HG03342 (cell line): ENCODE data around the gene COX7A2L.
"Not testable (repeated sequence)": the region's sequence is repeated elsewhere in the genome, so short reads cannot be mapped to it uniquely, and the experiment has no call there.

Source experiments
- ATAC-seq: cut with Tn5 transposase; IDR thresholded peaks from one replicate; pipeline ENCODE4 v1.9.1; 2021; ENCODE audit warnings: mild to moderate bottlenecking, moderate library complexity; ENCODE audit not compliant: unreplicated experiment

The COX7A2L gene

DNA sequence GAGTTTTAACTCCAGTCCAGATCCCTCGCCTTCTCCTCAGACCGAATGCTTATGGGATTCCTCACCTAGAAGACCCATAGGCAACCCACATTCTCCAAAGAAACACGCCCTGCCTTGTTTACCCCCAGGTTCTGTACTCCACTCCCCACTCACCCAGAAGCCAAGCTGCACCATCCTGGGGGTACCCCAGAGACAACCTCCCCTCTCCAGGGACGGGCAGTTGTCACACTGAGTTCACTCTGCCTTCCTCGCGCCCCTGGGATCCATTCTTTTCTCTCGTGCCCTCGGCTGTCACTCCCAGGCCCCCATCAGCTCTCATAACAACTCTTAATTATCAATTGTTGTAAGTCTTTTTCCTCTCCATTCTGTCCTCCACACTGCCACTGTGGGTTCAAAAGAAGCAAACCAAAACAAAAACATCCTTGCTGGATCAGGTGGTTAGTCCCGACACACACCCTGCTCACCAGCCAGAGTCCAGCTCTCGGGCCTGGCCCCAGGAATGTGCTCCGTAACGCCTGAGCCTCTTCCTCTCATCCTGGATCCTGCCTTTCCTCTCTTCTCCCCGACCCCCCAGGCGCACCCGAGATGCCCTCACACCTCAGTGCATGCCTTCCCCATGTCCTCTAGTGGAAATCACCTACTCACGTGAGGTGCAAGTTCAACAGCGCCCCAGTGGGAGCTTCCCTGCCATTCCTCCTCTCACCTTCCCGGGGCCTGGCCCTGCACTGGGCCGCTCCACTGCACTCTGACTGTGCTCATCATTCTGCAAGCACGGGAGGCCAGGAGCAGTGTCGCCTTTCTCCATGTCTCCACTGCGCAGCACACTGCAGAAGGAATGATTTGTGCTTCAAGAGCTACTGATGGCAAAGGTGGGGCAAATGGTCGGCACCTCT is 20.7 kb downstream of the COX7A2L start:
- no peak for ATAC-seq

DNA sequence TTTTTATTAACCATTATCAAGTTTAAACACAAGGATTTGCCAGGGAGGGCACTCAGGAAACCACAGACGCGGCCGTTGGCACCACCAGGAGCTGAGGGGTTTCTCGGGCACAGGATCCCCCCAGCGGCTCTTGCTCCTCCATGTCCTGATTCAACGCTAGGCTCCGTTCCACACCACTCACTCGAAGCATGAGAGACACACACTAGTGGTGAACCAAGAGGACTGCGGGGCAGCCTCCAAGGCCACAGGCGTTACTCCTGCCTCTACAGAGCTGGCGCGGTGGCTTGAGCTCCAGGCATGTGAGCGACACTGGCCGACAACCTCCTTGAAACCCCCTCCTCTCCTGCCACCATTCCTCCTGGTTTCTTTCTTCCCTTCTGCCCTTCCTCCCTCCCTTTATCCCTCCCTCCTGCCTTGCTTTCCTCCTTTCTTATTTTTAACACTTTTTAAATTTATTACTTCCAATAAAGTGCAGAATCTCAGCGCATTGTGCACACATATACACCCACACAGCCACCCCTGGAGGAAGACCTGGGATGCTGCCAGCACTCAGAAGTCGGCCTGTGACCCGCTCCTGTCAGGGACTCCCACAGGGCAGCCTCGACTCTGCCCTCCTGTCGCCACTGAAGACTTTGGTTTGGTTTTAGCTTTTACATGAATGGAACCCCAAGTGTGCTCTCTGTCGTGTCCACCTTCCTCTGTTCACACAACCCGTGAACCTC is 21.7 kb downstream of the COX7A2L start:
- no peak for ATAC-seq

DNA sequence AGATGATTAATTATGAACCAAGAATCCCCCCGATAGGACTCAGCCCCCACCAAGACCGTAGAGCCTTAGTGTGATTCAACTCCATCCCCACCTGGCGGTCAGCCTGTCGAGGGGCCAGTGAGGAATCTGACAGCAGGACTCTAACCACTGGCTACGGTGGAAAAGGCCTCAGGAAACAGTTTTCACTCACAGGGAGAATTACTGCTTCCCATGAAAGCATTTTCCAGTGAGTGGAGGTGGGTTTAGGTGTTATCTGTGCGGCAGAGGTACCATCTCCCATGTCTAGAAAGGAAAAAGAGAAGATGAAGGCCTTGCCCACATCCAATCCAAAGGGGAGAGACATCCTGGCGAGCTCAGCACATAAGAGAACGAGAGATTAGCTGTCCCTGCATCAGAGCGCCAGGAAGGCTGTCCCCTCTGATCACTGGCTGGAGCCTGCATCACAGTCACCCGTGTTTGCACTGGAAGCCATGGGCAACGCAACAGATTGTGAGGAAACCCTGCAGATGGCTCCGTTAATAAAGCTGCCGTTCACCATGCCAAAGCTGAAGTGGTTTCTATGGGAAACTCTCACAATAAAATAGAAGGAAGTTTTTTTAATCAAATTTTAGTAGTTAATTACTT is 22.3 kb downstream of the COX7A2L start:
- no peak for ATAC-seq

DNA sequence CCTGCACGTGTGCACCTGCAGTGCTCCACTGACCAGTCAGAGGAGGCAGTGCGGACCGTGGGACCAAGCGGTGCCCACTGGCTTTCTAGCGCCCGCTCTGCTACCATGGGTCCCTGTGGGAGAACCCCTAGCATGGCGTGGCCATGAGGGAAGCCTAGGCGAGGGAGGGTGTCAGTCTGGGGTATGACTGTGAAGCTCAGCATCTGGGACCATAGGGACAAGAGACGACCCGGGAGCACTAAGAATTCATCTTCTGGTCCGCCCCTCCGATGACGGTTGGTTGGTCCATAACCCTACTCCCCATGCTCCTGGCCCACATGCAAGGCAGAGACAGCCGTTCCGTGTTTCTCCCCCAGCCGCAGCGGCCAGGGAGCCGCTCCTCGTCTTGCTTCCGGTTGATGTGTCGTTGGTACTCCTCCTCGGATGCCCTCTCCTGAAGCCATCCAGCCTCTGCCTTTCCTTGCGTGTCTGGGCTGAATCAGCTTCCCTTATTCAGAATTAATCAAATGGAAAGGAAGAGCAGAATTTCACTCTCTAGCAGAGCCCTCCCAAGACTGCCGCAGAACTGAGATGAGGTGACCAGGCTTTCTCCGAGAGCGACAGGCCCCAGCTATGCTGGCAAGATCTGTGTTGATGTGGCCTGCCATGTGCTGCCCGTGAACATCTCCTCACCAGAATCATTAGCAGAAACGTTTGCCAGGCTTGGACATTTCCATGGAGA is 23.0 kb downstream of the COX7A2L start:
- no peak for ATAC-seq

DNA sequence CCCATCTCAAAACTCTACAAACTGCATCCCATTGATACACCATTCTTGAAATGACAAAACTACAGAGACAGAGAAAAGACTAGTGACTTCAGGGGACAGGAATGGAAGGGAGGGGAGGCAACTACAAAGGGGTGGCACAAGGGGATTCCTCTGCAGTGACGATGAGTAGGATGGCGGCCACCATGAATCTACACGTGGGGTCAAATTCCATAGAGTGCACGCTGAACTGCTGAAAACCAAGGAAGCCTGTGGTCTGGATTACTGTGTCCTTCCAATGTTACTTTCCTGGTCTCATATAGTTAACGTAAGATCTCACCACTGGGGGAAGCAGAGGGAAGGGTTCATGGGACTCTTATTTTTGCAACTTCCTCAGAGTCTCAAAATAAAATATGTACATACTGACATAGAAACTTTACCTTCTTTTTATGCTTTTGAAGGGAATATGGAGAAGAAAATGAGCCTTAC is 23.6 kb downstream of the COX7A2L start:
- no peak for ATAC-seq

DNA sequence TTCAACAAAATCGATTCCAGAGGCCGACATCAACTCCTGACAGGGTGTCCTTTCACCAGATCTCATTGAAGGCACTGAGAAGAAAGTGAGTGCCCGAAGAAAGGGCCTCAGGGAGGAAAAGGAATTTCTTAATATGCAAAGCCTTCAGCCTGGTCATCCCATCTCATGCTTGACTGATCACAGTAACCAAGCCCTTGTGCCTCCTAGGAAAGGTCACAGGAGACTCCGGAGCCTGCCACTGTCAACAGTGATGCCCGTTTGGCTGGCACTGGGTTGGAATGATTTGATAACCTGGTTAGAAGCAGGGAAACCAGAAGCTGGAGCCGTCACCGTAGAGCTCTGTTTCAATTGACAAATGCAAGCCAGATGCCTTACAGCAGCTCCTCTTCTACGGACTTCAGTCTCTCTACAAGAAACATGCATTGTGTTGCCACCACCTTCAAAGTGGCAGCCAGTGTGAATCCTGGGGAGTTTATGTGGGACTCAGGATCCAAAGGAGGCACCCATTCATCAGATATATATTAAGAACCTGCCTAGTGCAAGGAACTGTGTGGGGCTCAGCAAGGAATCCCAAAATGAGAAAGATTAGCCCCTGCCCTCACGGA is 24.6 kb downstream of the COX7A2L start:
- no peak for ATAC-seq

DNA sequence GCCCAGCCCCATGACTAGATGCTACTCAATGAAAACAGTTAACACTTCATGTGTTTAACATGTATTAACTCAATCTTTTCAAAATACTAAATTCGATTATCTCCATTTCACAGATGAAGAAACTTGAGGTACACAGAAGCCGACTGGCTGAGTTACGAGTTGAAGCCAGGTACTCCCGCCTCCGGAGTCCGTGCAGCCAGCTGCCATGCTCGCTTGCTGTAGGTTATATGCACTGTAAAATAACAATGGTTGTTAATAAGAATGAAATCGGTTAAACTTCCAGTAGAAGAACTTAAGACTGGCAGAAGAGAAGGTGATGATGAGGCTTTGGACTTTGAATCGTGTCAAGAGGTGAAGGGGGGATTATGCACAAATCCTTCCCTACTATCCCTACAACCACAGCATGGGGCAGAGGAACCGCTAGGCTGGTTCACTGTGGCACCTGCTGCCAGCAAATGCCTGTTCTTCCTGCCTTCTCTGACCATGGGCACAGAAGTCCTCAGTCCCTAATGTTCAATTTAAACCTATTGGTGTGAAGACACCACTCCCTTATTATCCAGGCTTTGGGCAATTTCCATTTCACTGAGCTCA is 25.4 kb downstream of the COX7A2L start:
- ATAC-seq, result no peak

DNA sequence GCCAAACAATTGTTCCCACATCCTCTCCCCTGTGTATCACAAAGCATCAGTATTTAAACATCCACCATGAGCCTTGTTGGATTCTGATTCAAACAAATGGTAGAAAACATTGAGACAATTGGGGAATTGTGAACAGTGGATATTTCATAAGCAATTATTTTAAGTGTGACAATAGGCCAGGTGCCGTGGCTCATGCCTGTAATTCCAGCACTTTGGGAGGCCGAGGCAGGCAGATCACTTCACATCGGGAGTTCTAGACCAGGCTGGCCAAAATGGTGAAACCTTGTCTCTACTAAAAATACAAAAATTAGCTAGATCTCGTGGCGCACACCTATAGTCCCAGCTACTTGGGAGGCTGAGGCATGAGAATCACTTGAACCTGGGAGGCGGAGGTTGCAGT is 26.2 kb downstream of the COX7A2L start:
- ATAC-seq, result not testable (repeated sequence)

DNA sequence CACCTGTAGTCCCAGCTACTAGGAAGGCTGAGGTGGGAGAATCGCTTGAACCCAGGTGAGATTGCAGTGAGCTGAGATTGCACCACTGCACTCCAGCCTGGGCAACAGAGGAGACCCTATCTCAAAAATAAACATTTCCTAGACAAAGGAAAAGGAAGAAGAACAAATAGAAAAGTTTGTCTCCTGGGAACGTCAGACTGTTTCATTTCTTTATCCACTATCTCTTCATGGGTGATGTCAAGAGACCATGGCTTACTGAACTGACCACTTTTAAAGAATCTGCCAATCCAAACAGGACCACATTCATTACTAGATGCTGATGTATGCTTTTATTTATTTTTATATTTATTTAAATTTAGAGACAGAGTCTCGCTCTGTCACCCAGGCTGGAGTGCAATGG is 26.8 kb downstream of the COX7A2L start:
- ATAC-seq, result no peak

DNA sequence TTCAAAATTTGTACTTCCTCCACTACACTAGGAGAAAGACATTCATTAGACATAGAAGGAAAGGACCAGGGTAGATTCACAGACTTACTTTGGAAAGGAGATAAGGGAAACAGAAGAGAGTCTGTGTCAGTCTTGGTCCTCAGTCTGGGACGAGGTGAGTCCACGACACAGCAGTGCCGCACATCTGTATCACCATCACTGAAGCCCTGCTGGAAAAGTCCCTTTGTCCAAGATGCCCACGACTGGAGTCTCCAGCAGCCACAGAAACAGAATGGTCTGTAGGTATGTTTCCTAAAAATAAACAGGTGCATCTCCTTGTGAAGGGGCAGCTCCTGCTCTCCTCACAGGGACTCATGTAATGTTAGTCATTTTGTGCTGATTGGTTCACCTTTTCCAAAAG is 27.4 kb downstream of the COX7A2L start:
- no peak for ATAC-seq

DNA sequence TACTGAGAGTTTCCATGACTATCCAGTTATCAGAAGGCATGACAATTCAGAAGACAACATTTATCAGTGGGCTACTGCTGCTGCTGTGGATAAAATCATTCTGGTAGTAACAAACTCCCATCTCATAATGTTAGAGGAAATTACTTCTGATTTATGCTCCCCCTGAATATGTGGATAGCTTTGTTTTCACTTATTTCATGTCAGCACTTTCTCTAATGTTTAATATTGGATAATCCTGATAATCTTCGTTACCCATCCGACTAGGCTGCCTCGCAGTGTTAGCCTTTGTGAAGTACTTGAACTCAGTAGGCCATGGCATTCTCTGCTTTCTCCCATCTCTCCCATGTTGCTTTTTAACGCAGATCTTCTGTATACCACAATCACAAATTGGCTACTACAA is 28.4 kb downstream of the COX7A2L start:
- no peak for ATAC-seq

DNA sequence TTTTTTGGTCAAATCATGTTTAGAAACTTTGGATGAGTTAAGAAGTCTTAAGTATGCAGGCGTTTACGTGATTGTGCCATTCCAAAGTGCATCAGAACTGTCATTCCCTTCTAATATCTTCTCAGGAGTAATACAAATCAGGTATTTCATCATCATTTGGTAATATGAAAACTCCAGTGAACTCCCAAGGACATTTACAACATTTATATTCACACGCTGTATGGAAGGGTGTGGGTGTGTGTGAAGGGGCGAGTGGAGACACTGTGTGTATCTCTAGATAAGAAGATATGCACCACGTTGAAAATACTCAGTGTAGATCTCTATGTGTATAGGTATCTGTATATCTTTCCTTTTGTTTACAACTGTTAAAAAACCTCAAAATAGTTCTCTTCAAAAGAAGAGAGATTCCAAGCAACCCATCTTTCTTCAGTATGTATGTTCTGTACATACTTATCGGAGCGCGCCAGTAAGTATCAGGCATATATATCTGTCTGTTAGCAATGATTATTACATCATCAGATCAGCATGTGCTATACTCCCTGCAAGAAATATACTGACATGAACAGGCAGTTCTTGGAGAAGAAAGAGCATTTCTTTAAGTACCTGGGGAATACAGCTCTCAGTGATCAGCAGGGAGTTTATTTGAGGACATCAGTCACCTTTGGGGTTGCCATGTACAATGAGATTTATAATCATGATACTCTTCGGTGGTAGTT is 29.3 kb downstream of the COX7A2L start:
- no peak for ATAC-seq

DNA sequence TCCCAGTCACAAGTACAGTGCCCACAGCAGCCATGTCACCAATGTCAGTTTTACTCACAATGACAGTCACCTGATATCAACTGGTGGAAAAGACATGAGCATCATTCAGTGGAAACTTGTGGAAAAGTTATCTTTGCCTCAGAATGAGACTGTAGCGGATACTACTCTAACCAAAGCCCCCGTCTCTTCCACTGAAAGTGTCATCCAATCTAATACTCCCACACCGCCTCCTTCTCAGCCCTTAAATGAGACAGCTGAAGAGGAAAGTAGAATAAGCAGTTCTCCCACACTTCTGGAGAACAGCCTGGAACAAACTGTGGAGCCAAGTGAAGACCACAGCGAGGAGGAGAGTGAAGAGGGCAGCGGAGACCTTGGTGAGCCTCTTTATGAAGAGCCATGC is 31.3 kb downstream of the COX7A2L start:
- no peak for ATAC-seq

DNA sequence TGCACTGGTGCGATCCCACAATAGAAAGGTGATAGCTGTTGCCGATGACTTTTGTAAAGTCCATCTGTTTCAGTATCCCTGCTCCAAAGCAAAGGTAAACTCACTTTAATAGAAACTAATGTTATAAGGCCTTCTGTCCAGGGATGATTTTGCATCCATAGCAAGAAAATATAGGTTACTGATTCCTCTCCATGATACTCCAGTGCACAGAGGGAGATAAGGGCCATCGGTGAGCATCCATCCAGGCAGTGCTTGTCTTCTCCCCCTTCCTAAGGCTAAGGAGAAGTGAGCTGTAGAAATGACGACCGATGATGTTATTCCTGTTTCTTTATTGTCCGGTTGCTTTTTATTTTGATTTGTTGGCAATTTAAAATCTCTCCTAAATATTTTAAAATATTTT is 32.1 kb downstream of the COX7A2L start:
- no peak for ATAC-seq

DNA sequence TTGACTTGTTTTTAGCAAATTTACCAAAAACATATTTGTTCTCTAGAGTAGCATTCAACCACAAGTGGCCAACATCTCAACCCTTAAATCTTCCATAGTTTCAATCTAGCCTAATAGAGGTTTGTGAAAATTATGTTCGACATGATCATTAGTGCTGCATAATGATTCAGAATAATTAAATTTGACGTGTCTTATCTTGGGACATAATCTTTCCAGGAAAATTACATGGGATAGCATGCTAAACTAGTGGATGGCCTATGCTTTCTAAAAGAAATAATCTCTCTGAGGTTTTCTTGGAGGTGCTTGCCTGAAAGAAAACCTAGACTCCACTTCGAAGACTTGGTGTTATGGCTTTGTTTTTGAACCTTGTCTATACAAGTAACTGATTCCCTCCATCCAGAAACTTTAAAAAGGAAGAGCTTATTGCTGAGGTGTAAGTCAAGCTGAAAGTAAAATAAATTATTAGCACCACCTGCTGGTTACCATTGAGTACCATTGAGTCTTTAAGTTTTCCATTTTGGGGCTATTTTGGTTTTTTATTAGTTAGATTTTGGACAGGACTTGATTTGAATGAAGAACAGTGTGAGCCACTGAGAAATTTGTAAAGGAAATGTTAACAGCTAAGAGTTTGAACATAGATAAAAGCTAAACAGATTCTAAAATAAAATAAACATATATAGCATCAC is 32.7 kb downstream of the COX7A2L start:
- ATAC-seq, result no peak

DNA sequence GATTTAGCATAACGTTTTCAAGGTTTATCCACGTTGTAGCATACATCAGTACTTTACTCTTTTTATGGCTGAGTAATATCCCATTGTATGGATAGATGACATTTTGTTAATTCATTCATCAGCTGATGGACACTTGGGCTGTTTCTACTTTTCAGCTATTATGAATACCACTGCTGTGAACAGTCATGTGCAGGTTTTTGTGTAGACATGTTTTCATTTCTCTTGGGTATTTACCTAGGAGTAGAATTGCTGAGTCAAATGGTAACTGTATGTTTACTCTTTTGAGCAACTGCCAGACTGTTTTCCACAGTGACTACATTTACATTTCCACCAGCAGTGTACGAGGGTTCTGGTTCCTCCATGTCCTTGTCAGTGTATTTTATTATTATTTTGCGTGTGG is 33.9 kb downstream of the COX7A2L start:
- no peak for ATAC-seq

DNA sequence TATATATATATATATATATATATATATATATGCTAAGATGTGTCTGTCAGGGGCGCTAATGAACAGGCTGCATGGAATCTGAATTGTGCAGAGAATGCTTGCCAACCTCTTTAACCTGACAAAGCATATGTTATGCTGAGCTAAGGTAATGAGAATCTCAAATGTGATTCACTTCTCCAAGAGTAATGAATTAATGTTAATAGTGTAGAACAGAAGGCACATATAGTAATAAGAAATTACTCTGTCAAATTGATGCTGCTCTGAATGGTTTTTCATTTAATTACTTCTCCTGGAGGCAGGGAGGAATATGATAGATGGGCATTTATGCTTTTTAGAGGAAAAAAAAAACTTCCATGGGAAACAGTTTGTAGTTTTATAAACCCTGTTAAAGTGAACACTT is 35.4 kb downstream of the COX7A2L start:
- no peak for ATAC-seq

DNA sequence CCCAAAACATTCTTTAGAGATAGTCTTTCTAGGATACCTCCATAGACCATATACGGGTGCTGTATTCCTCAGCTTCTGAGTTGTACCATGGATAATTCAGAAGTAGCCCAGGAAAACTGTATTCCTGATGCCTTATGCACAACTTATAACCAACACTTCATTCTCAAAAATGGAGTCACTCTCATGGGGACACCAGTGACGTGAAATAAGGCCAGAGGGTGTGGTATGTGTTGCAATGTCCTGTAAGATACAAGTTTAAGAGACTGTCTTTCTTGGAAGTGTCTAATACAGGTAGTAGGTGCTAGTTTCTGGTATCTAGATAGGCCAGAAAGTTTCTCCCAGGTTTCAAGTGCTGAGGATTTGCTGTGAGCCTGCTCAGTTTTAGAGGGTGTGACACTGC is 36.1 kb downstream of the COX7A2L start:
- no peak for ATAC-seq

DNA sequence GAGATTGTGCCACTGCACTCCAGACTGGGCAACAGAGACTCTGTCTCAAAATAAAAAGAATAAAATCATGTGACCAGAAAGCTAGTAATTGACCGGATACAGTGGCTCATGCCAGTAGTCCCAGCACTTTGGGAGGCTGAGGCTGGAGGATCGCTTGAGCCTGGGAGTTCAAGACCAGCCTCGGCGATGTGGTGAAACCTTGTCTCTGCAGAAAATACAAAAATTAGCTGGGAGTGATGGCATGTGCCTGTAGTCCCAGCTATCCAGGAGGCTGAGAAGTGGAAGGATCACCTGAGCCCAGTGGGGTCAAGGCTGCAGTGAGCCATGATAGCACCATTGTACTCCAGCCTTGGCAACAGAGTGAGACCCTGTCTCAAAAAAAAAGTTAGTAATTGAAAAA is 36.8 kb downstream of the COX7A2L start:
- ATAC-seq, result no peak
